ENCODE results near the gene SPECC1L. TPM values are rescaled to one million over a fixed set of nuclear protein-coding genes. Genes with fewer than 3 reads are reported as not detected.

SPECC1L gene
- total and polyA plus RNA-seq, 10 of the 15 experiments (the other 5 are each of a cell fraction or from before 2014, with no cell fraction given): 1.9 to 40.6 (median 19.1) TPM

GRCh38 chr22:24367841-24368240, 97.2 kb downstream of the SPECC1L start:
- FAIRE-seq (no peak), DNase-seq (ENCODE audit: low read depth, low spot score) (no peak), ATAC-seq (no peak)
- no TSS peak for BruUV-seq (replicated peaks)
- Histone ChIP-seq H3K4me3 (no peak overlapping the region), H3K27ac (ENCODE audit: control insufficient read depth, insufficient read depth) (no peak overlapping the region), H3K9me3 (replicated peaks; ENCODE audit: control insufficient read depth, insufficient read depth, low read length) (no peaks in the 10 kb centered on the region; the same call in 2 of the 3 replicates), H4K20me1 (ENCODE audit: control insufficient read depth, insufficient read depth) (no peaks in the 10 kb centered on the region), H3K9ac (ENCODE audit: control insufficient read depth, insufficient read depth, low read length) (no peak overlapping the region), H3K79me2 (ENCODE audit: control insufficient read depth, insufficient read depth, low read length) (no peaks in the 10 kb centered on the region), H2AFZ (ENCODE audit: control insufficient read depth, low read depth, low read length) (no peak overlapping the region), H3K36me3 (ENCODE audit: control insufficient read depth in 2 of 2, insufficient read depth in 2 of 2, low read length in 1 of 2) (peaks cover 6 to 24% of the 10 kb centered on the region in 2 experiments; a peak in 3 of 4 replicates), H3K4me2 (ENCODE audit: control insufficient read depth, insufficient read depth) (no peak overlapping the region), H3K27me3 (replicated peaks in 1 of 2; ENCODE audit: control insufficient read depth in 2 of 2, insufficient read depth in 2 of 2, low read length in 1 of 2) (no peaks in the 10 kb centered on the region), H3K4me1 (ENCODE audit: control insufficient read depth, insufficient read depth, low read length) (no peaks in the 10 kb centered on the region)
- POLR2A ChIA-PET: no interaction called here
- RAD21 ChIA-PET (ENCODE audit: unreplicated experiment): no interaction called here
- SMC1A ChIA-PET (ENCODE audit: uncharacterized antibody, unreplicated experiment): no interaction called here
- intact Hi-C loops (cut with micrococcal nuclease; ENCODE audit: unreplicated experiment) (no loop called here), in situ Hi-C loops (cut with MboI) (no loop called here)
- 95% methylated on average over 3 of the region's 3 CpGs for WGBS (ENCODE audit: insufficient coverage, insufficient replicate concordance, low lambda C conversion rate, missing lambda C conversion rate)
- TF ChIP-seq ZNF622 (IDR thresholded peaks at IDR 0.05) (no peak), IKZF2 (IDR thresholded peaks at IDR 0.05) (no peak), PML (IDR thresholded peaks at IDR 0.05; ENCODE audit: low read length) (no peak)
- CTCF ChIA-PET: interaction anchor here (1.7 kb wide), 1 partner anchor 135 kb away, joined by 4 read pairs; no protein-coding TSS in a partner anchor

- ChIA-PET SMC1A (ENCODE audit: uncharacterized antibody, unreplicated experiment) (no interaction called here), RAD21 (ENCODE audit: unreplicated experiment) (no interaction called here), CTCF (no interaction called here), POLR2A (no interaction called here)
- Histone ChIP-seq H3K9ac (ENCODE audit: control insufficient read depth, insufficient read depth, low read length) (no peak overlapping the region), H4K20me1 (ENCODE audit: control insufficient read depth, insufficient read depth) (no peaks in the 10 kb centered on the region), H3K4me3 (no peak overlapping the region), H3K9me3 (replicated peaks; ENCODE audit: control insufficient read depth, insufficient read depth, low read length) (no peaks in the 10 kb centered on the region; the same call in 2 of the 3 replicates), H3K4me1 (ENCODE audit: control insufficient read depth, insufficient read depth, low read length) (no peaks in the 10 kb centered on the region), H3K36me3 (ENCODE audit: control insufficient read depth in 2 of 2, insufficient read depth in 2 of 2, low read length in 1 of 2) (peaks cover 3 to 21% of the 10 kb centered on the region in 2 experiments; a peak in 3 of 4 replicates), H2AFZ (ENCODE audit: control insufficient read depth, low read depth, low read length) (no peak overlapping the region), H3K79me2 (ENCODE audit: control insufficient read depth, insufficient read depth, low read length) (no peaks in the 10 kb centered on the region), H3K27me3 (replicated peaks in 1 of 2; ENCODE audit: control insufficient read depth in 2 of 2, insufficient read depth in 2 of 2, low read length in 1 of 2) (no peaks in the 10 kb centered on the region), H3K27ac (ENCODE audit: control insufficient read depth, insufficient read depth) (no peak overlapping the region), H3K4me2 (ENCODE audit: control insufficient read depth, insufficient read depth) (no peak overlapping the region)
- FAIRE-seq: no peak
- ATAC-seq: no peak
- no peak for DNase-seq (ENCODE audit: low read depth, low spot score)
- 98% methylated on average over 2 of the region's 2 CpGs for WGBS (ENCODE audit: insufficient coverage, insufficient replicate concordance, low lambda C conversion rate, missing lambda C conversion rate)
- TF ChIP-seq ETV6 (conservative IDR thresholded peaks at IDR 0.05 in 1 of 2, IDR thresholded peaks at IDR 0.05 in 1 of 2; ENCODE audit: borderline replicate concordance in 1 of 2, low read depth in 1 of 2) (no peak), TAF1 (IDR thresholded peaks at IDR 0.05; ENCODE audit: borderline replicate concordance, low read depth, low read length) (no peak), TCF7 (IDR thresholded peaks at IDR 0.05; ENCODE audit: borderline replicate concordance) (no peak), TBL1XR1 (IDR thresholded peaks at IDR 0.05; ENCODE audit: low read depth, low read length) (no peak), POLR2AphosphoS5 (IDR thresholded peaks at IDR 0.05; ENCODE audit: low read length) (no peak), YY1 (IDR thresholded peaks at IDR 0.05; ENCODE audit: low read depth, low read length) (no peak)
- intact Hi-C loops (cut with micrococcal nuclease; ENCODE audit: unreplicated experiment): no loop called here
- BruUV-seq (replicated peaks): TSS peak; percentile 24
- in situ Hi-C loops (cut with MboI): no loop called here
Observed at GRCh38 chr22:24370401-24370800, 99.8 kb downstream of the SPECC1L start.
